Keratinocyte (primary cell): Measurements from ENCODE around the gene FNDC1. TPM values are rescaled to one million over a fixed set of nuclear protein-coding genes. Genes with fewer than 3 reads are reported as not detected.

Experiments used
- DNase-seq: peaks from one replicate; pipeline ENCODE4 v3.0.0-alpha.2; 2011; ENCODE audit warnings: low read depth, missing footprints, low spot score
- FAIRE-seq: peaks from 2 replicates; lab custom pipeline; 2011; peaks lifted over from hg19 to GRCh38; lab: Jason Lieb, UNC
- H2AFZ ChIP-seq: 2 replicates; pipeline ENCODE4 v1.6.0; 2012; ENCODE audit warnings: low read length, control low read depth, inconsistent platforms; ENCODE audit not compliant: control insufficient read depth
- H3K27ac ChIP-seq: 2 replicates; pipeline ENCODE4 v1.5.1; 2011; ENCODE audit warnings: low read length; ENCODE audit not compliant: control insufficient read depth, insufficient read depth
- H3K27me3 ChIP-seq: 3 replicates; pipeline ENCODE4 v1.6.0; 2011; ENCODE audit warnings: low read length; ENCODE audit not compliant: control insufficient read depth, insufficient read depth; ENCODE audit errors: extremely low read depth
- H3K36me3 ChIP-seq, 2 experiments: 2 replicates in 1 of 2; 3 replicates in 1 of 2; pipeline ENCODE4 v1.5.1; 2011; ENCODE audit warnings: low read length in 2 of 2, mild to moderate bottlenecking in 1 of 2; ENCODE audit not compliant: control insufficient read depth in 2 of 2, insufficient read depth in 2 of 2; ENCODE audit errors: extremely low read depth in 1 of 2
- H3K4me1 ChIP-seq: 3 replicates; pipeline ENCODE4 v1.5.1; 2011; ENCODE audit warnings: low read length; ENCODE audit not compliant: control insufficient read depth, insufficient read depth; ENCODE audit errors: extremely low read depth
- H3K4me2 ChIP-seq: 3 replicates; pipeline ENCODE4 v1.6.0; 2011; ENCODE audit warnings: low read depth, low read length; ENCODE audit not compliant: control insufficient read depth, insufficient read depth; ENCODE audit errors: extremely low read depth
- H3K4me3 ChIP-seq, 3 experiments: fragments of 200-600 bp in 1 of 3; sonication (generic) in 1 of 3; 2 replicates in 2 of 3; 3 replicates in 1 of 3; pipeline ENCODE4 v1.5.1; 2011 to 2016; ENCODE audit warnings: low read length in 3 of 3, mild to moderate bottlenecking in 3 of 3, control low read depth in 2 of 3, inconsistent platforms in 1 of 3, low read depth in 1 of 3, mixed read lengths in 1 of 3, mixed run types in 1 of 3, moderate library complexity in 1 of 3; ENCODE audit not compliant: control insufficient read depth in 2 of 3, insufficient read depth in 2 of 3; ENCODE audit errors: extremely low read depth in 1 of 3
- H3K79me2 ChIP-seq: 2 replicates; pipeline ENCODE4 v1.6.0; 2012; ENCODE audit warnings: low read length; ENCODE audit not compliant: control insufficient read depth, insufficient read depth
- H3K9ac ChIP-seq: 3 replicates; pipeline ENCODE4 v1.6.0; 2011; ENCODE audit warnings: low read length; ENCODE audit not compliant: control insufficient read depth, insufficient read depth; ENCODE audit errors: extremely low read depth
- H3K9me1 ChIP-seq: 3 replicates; pipeline ENCODE4 v1.6.0; 2011; ENCODE audit warnings: low read length; ENCODE audit not compliant: control insufficient read depth, insufficient read depth; ENCODE audit errors: extremely low read depth
- H3K9me3 ChIP-seq: 2 replicates; pipeline ENCODE4 v1.5.1; 2012; ENCODE audit warnings: low read depth, low read length; ENCODE audit not compliant: control insufficient read depth
- H4K20me1 ChIP-seq: 3 replicates; pipeline ENCODE4 v1.6.0; 2011; ENCODE audit warnings: low read length; ENCODE audit not compliant: control insufficient read depth, insufficient read depth; ENCODE audit errors: extremely low read depth
- EZH2 ChIP-seq: IDR thresholded peaks from one replicate; pipeline ENCODE4 v1.6.1; 2012; ENCODE audit warnings: inconsistent platforms, mild to moderate bottlenecking, low read length, moderate library complexity
- dilution Hi-C: fragments of 300-500 bp; cut with MboI; formaldehyde crosslinking; loops from one replicate; pipeline ENCODE4 v1.7.0; 2020; ENCODE audit warnings: low sequenced_read_pairs; ENCODE audit not compliant: extremely low pct_ligation_motif_present
- polyA plus RNA-seq, 5 experiments: library from polyadenylated mRNA; depleted of rRNA in 3 of 5; stranded (reverse) in 3 of 5; stranded (forward) in 1 of 5; unstranded in 1 of 5; fragments of >200 nt; gene quantifications; 1 replicate in 1 of 5; 2 replicates in 3 of 5; 3 replicates in 1 of 5; pipeline versions ENCODE4 v1.2.1 to v1.2.3, GENCODE V29; 2011 to 2012; ENCODE audit warnings: missing spikeins in 2 of 5, low read depth in 1 of 5, low replicate concordance in 1 of 5
- TF ChIP-seq, protein P1 (sequence below), 3 experiments: IDR thresholded peaks in 1 of 3; conservative IDR thresholded peaks in 1 of 3; optimal IDR thresholded peaks in 1 of 3; 2 replicates in 2 of 3; 3 replicates in 1 of 3; pipeline versions ENCODE3 to v1.5.1; 2011; ENCODE audit warnings: low read length in 3 of 3, mild to moderate bottlenecking in 3 of 3, moderate library complexity in 2 of 3, control low read depth in 1 of 3, inconsistent platforms in 1 of 3; ENCODE audit not compliant: insufficient read depth in 2 of 3; ENCODE audit errors: extremely low read depth in 1 of 3

The FNDC1 gene
- polyA plus RNA-seq, 1 donor (not counting 4 experiments of a cell fraction or from before 2014, with no cell fraction given) = not detected

DNA sequence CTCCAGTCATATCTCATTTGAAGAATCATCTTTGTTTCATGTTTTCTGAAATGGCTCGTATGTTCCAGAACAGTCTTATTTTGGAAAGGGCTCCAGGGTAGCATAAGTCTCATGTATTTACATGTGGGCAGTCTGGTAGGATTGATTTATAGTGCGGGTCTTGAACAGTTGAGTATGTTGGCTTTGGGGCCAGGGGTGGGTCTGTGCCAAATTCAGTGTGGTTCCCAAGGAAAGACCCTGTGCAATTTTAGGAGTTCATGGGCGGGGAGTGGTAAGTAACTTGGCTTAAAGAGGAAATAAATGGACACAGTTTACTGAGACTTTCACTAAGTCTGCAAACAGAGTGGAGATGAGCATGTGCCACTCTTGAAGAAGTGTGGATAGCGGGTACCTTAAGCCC, 7.7 kb downstream of the FNDC1 start:
- H3K27ac ChIP-seq = no peak overlapping the region
- no peak overlapping the region for H3K4me3 ChIP-seq
- H3K36me3 ChIP-seq = no peaks in the 10 kb centered on the region
- no peaks in the 10 kb centered on the region for H3K9me1 ChIP-seq
- no peaks in the 10 kb centered on the region for H3K4me1 ChIP-seq
- no peaks in the 10 kb centered on the region for H4K20me1 ChIP-seq
- H3K4me2 ChIP-seq = no peak overlapping the region
- H3K27me3 ChIP-seq = peaks cover 4% of the 10 kb centered on the region
- H3K9ac ChIP-seq = no peak overlapping the region
- dilution Hi-C loops = no loop called here
- no peak overlapping the region for H2AFZ ChIP-seq
- no peaks in the 10 kb centered on the region for H3K79me2 ChIP-seq
- no peak for DNase-seq
- no peaks in the 10 kb centered on the region for H3K9me3 ChIP-seq
- no peak for TF ChIP-seq EZH2
- TF ChIP-seq, protein P1, sequence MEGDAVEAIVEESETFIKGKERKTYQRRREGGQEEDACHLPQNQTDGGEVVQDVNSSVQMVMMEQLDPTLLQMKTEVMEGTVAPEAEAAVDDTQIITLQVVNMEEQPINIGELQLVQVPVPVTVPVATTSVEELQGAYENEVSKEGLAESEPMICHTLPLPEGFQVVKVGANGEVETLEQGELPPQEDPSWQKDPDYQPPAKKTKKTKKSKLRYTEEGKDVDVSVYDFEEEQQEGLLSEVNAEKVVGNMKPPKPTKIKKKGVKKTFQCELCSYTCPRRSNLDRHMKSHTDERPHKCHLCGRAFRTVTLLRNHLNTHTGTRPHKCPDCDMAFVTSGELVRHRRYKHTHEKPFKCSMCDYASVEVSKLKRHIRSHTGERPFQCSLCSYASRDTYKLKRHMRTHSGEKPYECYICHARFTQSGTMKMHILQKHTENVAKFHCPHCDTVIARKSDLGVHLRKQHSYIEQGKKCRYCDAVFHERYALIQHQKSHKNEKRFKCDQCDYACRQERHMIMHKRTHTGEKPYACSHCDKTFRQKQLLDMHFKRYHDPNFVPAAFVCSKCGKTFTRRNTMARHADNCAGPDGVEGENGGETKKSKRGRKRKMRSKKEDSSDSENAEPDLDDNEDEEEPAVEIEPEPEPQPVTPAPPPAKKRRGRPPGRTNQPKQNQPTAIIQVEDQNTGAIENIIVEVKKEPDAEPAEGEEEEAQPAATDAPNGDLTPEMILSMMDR (optimal IDR thresholded peaks at IDR 0.05 in 1 of 3, IDR thresholded peaks at IDR 0.05 in 1 of 3, conservative IDR thresholded peaks at IDR 0.05 in 1 of 3; ENCODE audit: extremely low read depth in 1 of 3, insufficient read depth in 2 of 3, low read length in 3 of 3) = no peak
- no peak for FAIRE-seq

DNA sequence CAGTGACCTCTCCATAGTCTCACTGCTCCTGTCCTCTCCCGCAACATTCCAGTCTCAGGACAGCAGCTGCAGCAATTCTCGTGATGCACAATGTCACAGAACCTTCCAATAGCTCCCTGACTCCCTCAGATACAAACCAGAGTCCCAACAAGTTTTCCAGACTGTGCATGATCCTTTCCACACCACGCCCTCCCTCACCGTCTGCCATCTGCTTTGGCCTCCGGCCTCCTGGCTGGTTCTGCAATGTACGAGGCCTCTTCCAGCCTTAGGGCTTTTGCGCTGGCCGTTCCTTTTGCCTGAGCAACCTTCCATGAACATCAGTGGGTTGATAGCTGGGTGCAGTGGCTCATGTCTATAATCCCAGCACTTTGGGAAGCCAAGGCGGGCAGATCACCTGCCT, 9.6 kb downstream of the FNDC1 start:
- H3K79me2 ChIP-seq = no peaks in the 10 kb centered on the region
- H4K20me1 ChIP-seq = no peaks in the 10 kb centered on the region
- H3K4me1 ChIP-seq = no peaks in the 10 kb centered on the region
- DNase-seq (no peak), FAIRE-seq (no peak)
- no peak overlapping the region for H3K9ac ChIP-seq
- H3K9me1 ChIP-seq = no peaks in the 10 kb centered on the region
- dilution Hi-C loops = no loop called here
- no peaks in the 10 kb centered on the region for H3K27me3 ChIP-seq
- TF ChIP-seq, protein P1 (optimal IDR thresholded peaks at IDR 0.05 in 1 of 3, IDR thresholded peaks at IDR 0.05 in 1 of 3, conservative IDR thresholded peaks at IDR 0.05 in 1 of 3; ENCODE audit: extremely low read depth in 1 of 3, insufficient read depth in 2 of 3, low read length in 3 of 3) = no peak
- no peak for TF ChIP-seq EZH2
- H2AFZ ChIP-seq = no peak overlapping the region
- H3K36me3 ChIP-seq = no peaks in the 10 kb centered on the region
- H3K9me3 ChIP-seq = no peaks in the 10 kb centered on the region
- H3K27ac ChIP-seq = no peak overlapping the region
- H3K4me2 ChIP-seq = no peak overlapping the region
- no peak overlapping the region for H3K4me3 ChIP-seq
